Esophagus muscularis mucosa (tissue), 4 donors: ENCODE measurements around the gene MEGF8. TPM values are rescaled to one million over a fixed set of nuclear protein-coding genes. Genes with fewer than 3 reads are reported as not detected.

Source experiments
- DNase-seq: peaks from one replicate; pipeline ENCODE4 v3.0.0-alpha.2; 2017; ENCODE audit errors: extremely low spot score
- H3K27ac ChIP-seq, 4 donors: fragments of 200-600 bp; sonication (generic); replicated peaks in 1 of 4; 1 replicate in 3 of 4; 2 replicates in 1 of 4; pipeline ENCODE4 v1.5.1; 2016 to 2019; ENCODE audit warnings: mild to moderate bottlenecking in 1 of 4
- H3K27me3 ChIP-seq, 4 donors: fragments of 200-600 bp; sonication (generic); one replicate each; pipeline versions ENCODE4 v1.5.1 to v1.6.0; 2016 to 2019
- H3K36me3 ChIP-seq, 4 donors: fragments of 200-600 bp; sonication (generic); one replicate each; pipeline ENCODE4 v1.5.1; 2016 to 2019
- H3K4me1 ChIP-seq, 4 donors: fragments of 200-600 bp; sonication (generic); one replicate each; pipeline ENCODE4 v1.5.1; 2016 to 2019
- H3K4me3 ChIP-seq, 4 donors: fragments of 200-600 bp; sonication (generic); 1 replicate in 2 of 4; 2 replicates in 2 of 4; pipeline ENCODE4 v1.5.1; 2016 to 2019; ENCODE audit warnings: mild to moderate bottlenecking in 4 of 4, moderate library complexity in 1 of 4
- H3K9me3 ChIP-seq, 4 donors: fragments of 200-600 bp; sonication (generic); 1 replicate in 3 of 4; 2 replicates in 1 of 4; pipeline ENCODE4 v1.5.1; 2016 to 2019
- EP300 ChIP-seq: sonication (generic); formaldehyde crosslinking; IDR thresholded peaks from one replicate; pipeline ENCODE4 v1.6.1; 2017; ENCODE audit warnings: antibody characterized with exemption
- POLR2A ChIP-seq: fragments of 450-650 bp; IDR thresholded peaks from one replicate; pipeline ENCODE4 v1.6.1; 2017; ENCODE audit warnings: antibody characterized with exemption, moderate library complexity, mild to moderate bottlenecking, low read depth
- POLR2AphosphoS5 ChIP-seq, 2 donors: sonication (generic); formaldehyde crosslinking; IDR thresholded peaks; one replicate each; pipeline ENCODE4 v1.6.1; 2017; ENCODE audit warnings: antibody characterized with exemption in 2 of 2
- WGBS: methylation state at CpG from one replicate; pipeline ENCODE4 v1.1.5; 2018; 5-methylcytosine and 5-hydroxymethylcytosine counted together
- intact Hi-C: fragments of 100-400 bp; cut with DNase I; formaldehyde crosslinking; loops from one replicate; pipeline ENCODE4 v1.15.1; 2023
- total RNA-seq, 4 donors: library from RNA; depleted of rRNA; stranded (reverse); fragments of >200 nt; gene quantifications; one replicate each; pipeline versions ENCODE4 v1.1.0 to v1.2.1, GENCODE V29; 2016
- TF ChIP-seq, protein P1 (sequence below), 3 experiments: fragments of 200-600 bp in 2 of 3; fragments of 450-650 bp in 1 of 3; sonication (generic) in 2 of 3; IDR thresholded peaks; one replicate each; pipeline ENCODE4 v1.5.1; 2017 to 2019; ENCODE audit warnings: antibody characterized with exemption in 3 of 3, mild to moderate bottlenecking in 2 of 3, moderate library complexity in 1 of 3

Gene MEGF8
- total RNA-seq, 4 donors from 2014 or later = 18.2 to 46.2 (median 25.5) TPM

DNA sequence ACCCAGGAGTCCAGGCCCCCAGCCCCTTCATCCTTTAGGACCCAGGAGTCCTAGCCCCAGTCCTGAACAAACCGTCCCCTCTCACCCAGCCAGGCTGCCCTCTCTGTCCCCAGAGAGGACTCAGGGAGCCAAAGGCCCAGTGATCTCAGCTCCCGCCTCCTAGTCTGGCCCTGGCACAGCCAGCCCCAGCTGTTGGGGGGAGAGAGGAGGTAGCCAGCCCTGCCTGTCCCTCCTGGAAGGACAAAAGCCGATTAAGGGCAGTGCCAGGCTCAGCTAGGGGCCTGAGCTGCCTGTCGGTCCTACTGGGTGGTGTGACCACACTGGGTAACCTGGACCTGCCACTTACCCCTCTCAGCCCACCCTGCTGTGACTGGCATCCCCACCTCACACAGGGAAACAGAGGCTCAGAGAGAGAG is 87.2 kb downstream of the MEGF8 start:
- DNase-seq = no peak
- Histone ChIP-seq H3K36me3 (peaks cover 0 to 31% (median 8%) of the 10 kb centered on the region in 4 donors), H3K27me3 (no peaks in the 10 kb centered on the region), H3K4me3 (no peak overlapping the region), H3K27ac (no peak overlapping the region), H3K9me3 (no peaks in the 10 kb centered on the region), H3K4me1 (peaks cover 6 to 28% (median 11%) of the 10 kb centered on the region in 4 donors)
- TF ChIP-seq EP300 = no peak
- TF ChIP-seq, protein P1, sequence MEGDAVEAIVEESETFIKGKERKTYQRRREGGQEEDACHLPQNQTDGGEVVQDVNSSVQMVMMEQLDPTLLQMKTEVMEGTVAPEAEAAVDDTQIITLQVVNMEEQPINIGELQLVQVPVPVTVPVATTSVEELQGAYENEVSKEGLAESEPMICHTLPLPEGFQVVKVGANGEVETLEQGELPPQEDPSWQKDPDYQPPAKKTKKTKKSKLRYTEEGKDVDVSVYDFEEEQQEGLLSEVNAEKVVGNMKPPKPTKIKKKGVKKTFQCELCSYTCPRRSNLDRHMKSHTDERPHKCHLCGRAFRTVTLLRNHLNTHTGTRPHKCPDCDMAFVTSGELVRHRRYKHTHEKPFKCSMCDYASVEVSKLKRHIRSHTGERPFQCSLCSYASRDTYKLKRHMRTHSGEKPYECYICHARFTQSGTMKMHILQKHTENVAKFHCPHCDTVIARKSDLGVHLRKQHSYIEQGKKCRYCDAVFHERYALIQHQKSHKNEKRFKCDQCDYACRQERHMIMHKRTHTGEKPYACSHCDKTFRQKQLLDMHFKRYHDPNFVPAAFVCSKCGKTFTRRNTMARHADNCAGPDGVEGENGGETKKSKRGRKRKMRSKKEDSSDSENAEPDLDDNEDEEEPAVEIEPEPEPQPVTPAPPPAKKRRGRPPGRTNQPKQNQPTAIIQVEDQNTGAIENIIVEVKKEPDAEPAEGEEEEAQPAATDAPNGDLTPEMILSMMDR (IDR thresholded peaks at IDR 0.05) = no peak
- no peak for TF ChIP-seq POLR2A
- TF ChIP-seq POLR2AphosphoS5 (IDR thresholded peaks at IDR 0.05) = no peak
- 80% methylated on average over 3 of the region's 4 CpGs for WGBS
- intact Hi-C loops = no loop called here

DNA sequence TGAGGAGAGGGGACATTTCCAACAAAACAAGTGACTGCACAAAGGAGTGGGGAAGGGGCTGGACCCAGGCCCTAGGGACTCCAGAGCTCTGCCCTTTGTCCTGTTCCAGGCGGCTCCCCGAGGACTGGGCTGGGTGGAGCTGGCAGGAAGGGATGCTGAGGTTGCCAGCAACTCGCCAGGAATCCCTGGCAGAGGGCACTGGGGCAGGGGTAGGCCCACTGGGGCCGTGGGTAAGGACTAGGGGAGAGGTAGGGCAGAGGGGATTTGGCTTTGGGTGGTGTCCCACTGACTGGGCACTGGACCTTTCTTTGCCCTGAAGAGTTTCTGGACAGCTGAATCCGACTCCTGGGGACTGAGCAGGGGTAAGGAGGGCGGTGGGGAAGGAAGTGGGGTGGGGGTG is 93.9 kb downstream of the MEGF8 start:
- no peak for DNase-seq
- 83% methylated on average over 5 of the region's 6 CpGs for WGBS
- peaks cover 30 to 42% (median 40%) of the 10 kb centered on the region in 4 donors for H3K4me1 ChIP-seq
- H3K9me3 ChIP-seq = no peaks in the 10 kb centered on the region
- no peaks in the 10 kb centered on the region for H3K27me3 ChIP-seq
- peaks cover 0 to 11% (median 4%) of the 10 kb centered on the region in 4 donors for H3K36me3 ChIP-seq
- peak overlapping the region in 1 of 4 donors; percentile 44 for H3K27ac ChIP-seq
- intact Hi-C loops = no loop called here
- H3K4me3 ChIP-seq = no peak overlapping the region
- TF ChIP-seq, protein P1 (IDR thresholded peaks at IDR 0.05) = no peak
- TF ChIP-seq POLR2A (no peak), EP300 (no peak), POLR2AphosphoS5 (IDR thresholded peaks at IDR 0.05) (no peak)

DNA sequence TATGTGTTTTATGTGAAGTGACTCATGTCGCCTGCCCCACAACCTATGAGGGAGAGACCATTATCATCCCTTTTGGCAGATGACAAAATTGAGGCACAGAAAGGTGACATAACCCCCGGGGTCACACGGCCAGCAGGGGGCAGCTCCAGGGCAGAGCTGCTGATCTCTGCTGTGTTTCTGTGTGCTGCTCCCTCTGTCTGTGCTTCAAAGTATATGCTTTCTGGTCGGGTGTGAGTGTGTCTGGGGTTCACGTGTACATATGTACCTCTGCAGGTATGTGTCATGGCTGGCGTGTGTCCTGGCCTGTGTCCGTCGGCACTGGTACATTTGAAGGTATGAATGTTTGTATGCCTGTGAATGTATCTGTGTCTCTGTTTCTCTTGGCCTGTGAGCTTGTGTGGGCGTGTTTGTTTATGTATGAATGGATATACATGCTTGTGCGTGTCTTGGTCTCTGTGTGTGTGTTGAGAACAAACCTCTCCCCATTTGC is 94.7 kb downstream of the MEGF8 start:
- WGBS = 42% methylated on average over 9 of the region's 10 CpGs

DNA sequence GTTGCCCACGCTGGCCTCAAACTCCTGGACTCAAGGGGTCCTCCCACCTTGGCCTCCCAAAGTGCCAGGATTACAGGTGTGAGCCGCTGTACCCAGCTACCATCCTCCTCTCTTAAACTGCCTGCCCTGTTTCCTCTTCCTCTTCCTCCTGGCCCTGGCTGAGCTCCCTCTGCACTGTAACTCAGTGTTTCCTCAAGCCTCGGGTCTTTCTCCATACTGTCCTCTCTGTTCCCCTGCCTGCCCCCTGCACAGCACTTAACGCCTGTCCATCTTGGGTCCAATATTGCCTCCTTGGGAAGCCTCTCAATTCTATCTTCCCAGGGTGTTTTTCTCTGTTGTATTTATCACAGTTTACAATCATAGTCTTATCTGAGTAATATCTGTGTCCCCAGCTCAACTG is 95.7 kb downstream of the MEGF8 start:
- Histone ChIP-seq H3K4me1 (peaks cover 36 to 45% (median 42%) of the 10 kb centered on the region in 4 donors), H3K9me3 (no peaks in the 10 kb centered on the region), H3K27ac (peak overlapping the region; percentile 18 to 38 (median 33)), H3K27me3 (no peaks in the 10 kb centered on the region), H3K36me3 (peaks cover 0 to 4% (median 0%) of the 10 kb centered on the region in 4 donors), H3K4me3 (no peak overlapping the region)
- WGBS = 83% methylated on average over 4 of the region's 4 CpGs
- TF ChIP-seq, protein P1 (IDR thresholded peaks at IDR 0.05) = no peak
- intact Hi-C loops = no loop called here
- no peak for DNase-seq

More for the DNA sequence above, 94.7 kb downstream of the MEGF8 start:
- intact Hi-C loops = no loop called here
- Histone ChIP-seq H3K27me3 (no peaks in the 10 kb centered on the region), H3K9me3 (no peaks in the 10 kb centered on the region), H3K4me1 (peaks cover 36 to 45% (median 42%) of the 10 kb centered on the region in 4 donors), H3K36me3 (peaks cover 0 to 4% (median 0%) of the 10 kb centered on the region in 4 donors), H3K4me3 (no peak overlapping the region), H3K27ac (peak overlapping the region in 1 of 4 donors; percentile 36)
- TF ChIP-seq POLR2AphosphoS5 (IDR thresholded peaks at IDR 0.05) (no peak), POLR2A (no peak), EP300 (no peak)
- TF ChIP-seq, protein P1 (IDR thresholded peaks at IDR 0.05) = peak; percentile 27 to 42 (median 40)
- DNase-seq = no peak

DNA sequence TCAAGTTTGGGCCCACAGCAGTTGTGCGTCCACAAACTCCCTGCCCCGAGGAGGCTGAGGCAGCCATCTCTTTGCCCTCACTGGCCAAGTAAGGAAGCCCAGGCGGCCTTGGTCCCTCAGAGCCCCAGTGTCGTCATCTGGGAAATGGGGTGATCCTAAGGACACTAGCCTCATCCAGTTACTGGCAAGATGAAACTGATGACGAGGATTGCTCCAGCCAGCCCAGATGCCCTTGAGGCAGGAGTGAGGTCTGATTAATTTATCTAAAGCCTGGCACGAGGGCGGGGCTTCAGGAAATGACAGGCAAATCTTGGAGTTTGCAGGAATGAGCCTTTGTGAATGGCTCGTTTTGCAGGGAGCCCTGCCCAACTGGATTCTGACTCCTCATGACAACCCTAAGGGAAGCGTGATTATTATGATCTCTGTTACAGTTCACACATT is 96.2 kb downstream of the MEGF8 start:
- peak; percentile 38 to 44 for TF ChIP-seq POLR2AphosphoS5 (IDR thresholded peaks at IDR 0.05)
- TF ChIP-seq EP300 = no peak
- H3K4me1 ChIP-seq = peaks cover 36 to 45% (median 43%) of the 10 kb centered on the region in 4 donors
- intact Hi-C loops = no loop called here
- no peaks in the 10 kb centered on the region for H3K9me3 ChIP-seq
- H3K36me3 ChIP-seq = peaks cover 0 to 4% (median 0%) of the 10 kb centered on the region in 4 donors
- WGBS = 76% methylated on average over 7 of the region's 9 CpGs
- H3K27me3 ChIP-seq = no peaks in the 10 kb centered on the region
- H3K4me3 ChIP-seq = no peak overlapping the region
- H3K27ac ChIP-seq = peak overlapping the region; percentile 30 to 81 (median 56)
- no peak for DNase-seq
